ENCODE data around the gene FSTL3. TPM values are rescaled to one million over a fixed set of nuclear protein-coding genes. Genes with fewer than 3 reads are reported as not detected.

Gene FSTL3
- total and polyA plus RNA-seq, 2 of the 13 experiments (the other 11 are each of a cell fraction or from before 2014, with no cell fraction given) = 13.5 to 15.6 TPM

GRCh38 chr19:662962-663681 is 13.1 kb upstream of the FSTL3 start, which contains the start of gene RNF126:
Gene RNF126, minus strand, starts transcription at chr19:663214. Its CDS starts 93 bp downstream, at chr19:663121.
- intact Hi-C loops (cut with micrococcal nuclease; ENCODE audit: unreplicated experiment) (loop anchor here (1.0 to 10.0 kb wide), 3 partner anchors 71 to 262 kb away; partner anchors contain the start of genes ARID3A and HCN2), in situ Hi-C loops (cut with HindIII; ENCODE audit: extremely low pct_ligation_motif_present, low pct_unique_long_range_greater_than_20kb) (no loop called here)
- BruUV-seq (replicated peaks) = no TSS peak
- WGBS (ENCODE audit: low lambda C conversion rate) = 32% methylated on average over 15 of the region's 97 CpGs
- DNase-seq (ENCODE audit: low spot score) (peak; percentile 73), ATAC-seq (peak; percentile 24), FAIRE-seq (no peak)
- Histone ChIP-seq H3K4me2 (ENCODE audit: low read depth, low read length) (peak within 1 kb of the TSS; percentile 83), H3K4me1 (ENCODE audit: insufficient read depth, low read length) (peaks cover 53% of the 10 kb centered on the region), H3K36me3 (replicated peaks in 1 of 2; ENCODE audit: control insufficient read depth in 1 of 2, insufficient read depth in 2 of 2, low read length in 2 of 2) (peaks cover 1 to 9% of the 10 kb centered on the region in 2 experiments; a peak in 3 of 5 replicates), H3K9me3 (ENCODE audit: low read length) (no peaks in the 10 kb centered on the region; the same call in 1 of the 2 replicates), H3K27ac (ENCODE audit: extremely low read length, insufficient read depth, low read length) (peak within 1 kb of the TSS; percentile 96), H4K20me1 (ENCODE audit: insufficient read depth, low read length) (peaks cover 34% of the 10 kb centered on the region), H3K79me2 (ENCODE audit: insufficient read depth, low read length) (peaks cover 48% of the 10 kb centered on the region), H3K9ac (ENCODE audit: insufficient read depth, low read depth, low read length) (peak within 1 kb of the TSS; percentile 91), H2AFZ (ENCODE audit: low read length) (no peak within 1 kb of the TSS), H3K4me3 (replicated peaks in 1 of 3; ENCODE audit: insufficient read depth in 1 of 3, low read depth in 2 of 3, low read length in 3 of 3) (peak within 1 kb of the TSS; percentile 76 to 99 (median 96)), H3K27me3 (ENCODE audit: control insufficient read depth in 1 of 2, insufficient read depth in 2 of 2, low read length in 2 of 2) (no peaks in the 10 kb centered on the region; a peak in 1 of 5 replicates)
- ChIA-PET CTCF (ENCODE audit: low intra/inter-chr PET ratio, low total read pairs) (interaction anchor here (1.7 kb wide), 1 partner anchor 71 kb away, joined by 8 read pairs; no protein-coding TSS in a partner anchor), POLR2A (interaction anchor here (0.5 to 1.7 kb wide), 18 partner anchors 12 to 197 kb away, joined by 3 to 11 read pairs (median 4); partner anchors contain the start of gene FSTL3)
- TF ChIP-seq HDAC1 (CRISPR knock-in tag; IDR thresholded peaks at IDR 0.05) = peak; percentile 77; the same call in 1 of the 2 replicates
- TF ChIP-seq ZNF724P (CRISPR knock-in tag; IDR thresholded peaks at IDR 0.05; ENCODE audit: borderline replicate concordance) = no peak
- TF ChIP-seq ZNF552 (CRISPR knock-in tag; IDR thresholded peaks at IDR 0.05; ENCODE audit: borderline replicate concordance) = no peak
- TF ChIP-seq ZNF33B (CRISPR knock-in tag; IDR thresholded peaks at IDR 0.05) = no peak
- TF ChIP-seq XBP1 (CRISPR knock-in tag; IDR thresholded peaks at IDR 0.05) = no peak
- TF ChIP-seq, protein P1, sequence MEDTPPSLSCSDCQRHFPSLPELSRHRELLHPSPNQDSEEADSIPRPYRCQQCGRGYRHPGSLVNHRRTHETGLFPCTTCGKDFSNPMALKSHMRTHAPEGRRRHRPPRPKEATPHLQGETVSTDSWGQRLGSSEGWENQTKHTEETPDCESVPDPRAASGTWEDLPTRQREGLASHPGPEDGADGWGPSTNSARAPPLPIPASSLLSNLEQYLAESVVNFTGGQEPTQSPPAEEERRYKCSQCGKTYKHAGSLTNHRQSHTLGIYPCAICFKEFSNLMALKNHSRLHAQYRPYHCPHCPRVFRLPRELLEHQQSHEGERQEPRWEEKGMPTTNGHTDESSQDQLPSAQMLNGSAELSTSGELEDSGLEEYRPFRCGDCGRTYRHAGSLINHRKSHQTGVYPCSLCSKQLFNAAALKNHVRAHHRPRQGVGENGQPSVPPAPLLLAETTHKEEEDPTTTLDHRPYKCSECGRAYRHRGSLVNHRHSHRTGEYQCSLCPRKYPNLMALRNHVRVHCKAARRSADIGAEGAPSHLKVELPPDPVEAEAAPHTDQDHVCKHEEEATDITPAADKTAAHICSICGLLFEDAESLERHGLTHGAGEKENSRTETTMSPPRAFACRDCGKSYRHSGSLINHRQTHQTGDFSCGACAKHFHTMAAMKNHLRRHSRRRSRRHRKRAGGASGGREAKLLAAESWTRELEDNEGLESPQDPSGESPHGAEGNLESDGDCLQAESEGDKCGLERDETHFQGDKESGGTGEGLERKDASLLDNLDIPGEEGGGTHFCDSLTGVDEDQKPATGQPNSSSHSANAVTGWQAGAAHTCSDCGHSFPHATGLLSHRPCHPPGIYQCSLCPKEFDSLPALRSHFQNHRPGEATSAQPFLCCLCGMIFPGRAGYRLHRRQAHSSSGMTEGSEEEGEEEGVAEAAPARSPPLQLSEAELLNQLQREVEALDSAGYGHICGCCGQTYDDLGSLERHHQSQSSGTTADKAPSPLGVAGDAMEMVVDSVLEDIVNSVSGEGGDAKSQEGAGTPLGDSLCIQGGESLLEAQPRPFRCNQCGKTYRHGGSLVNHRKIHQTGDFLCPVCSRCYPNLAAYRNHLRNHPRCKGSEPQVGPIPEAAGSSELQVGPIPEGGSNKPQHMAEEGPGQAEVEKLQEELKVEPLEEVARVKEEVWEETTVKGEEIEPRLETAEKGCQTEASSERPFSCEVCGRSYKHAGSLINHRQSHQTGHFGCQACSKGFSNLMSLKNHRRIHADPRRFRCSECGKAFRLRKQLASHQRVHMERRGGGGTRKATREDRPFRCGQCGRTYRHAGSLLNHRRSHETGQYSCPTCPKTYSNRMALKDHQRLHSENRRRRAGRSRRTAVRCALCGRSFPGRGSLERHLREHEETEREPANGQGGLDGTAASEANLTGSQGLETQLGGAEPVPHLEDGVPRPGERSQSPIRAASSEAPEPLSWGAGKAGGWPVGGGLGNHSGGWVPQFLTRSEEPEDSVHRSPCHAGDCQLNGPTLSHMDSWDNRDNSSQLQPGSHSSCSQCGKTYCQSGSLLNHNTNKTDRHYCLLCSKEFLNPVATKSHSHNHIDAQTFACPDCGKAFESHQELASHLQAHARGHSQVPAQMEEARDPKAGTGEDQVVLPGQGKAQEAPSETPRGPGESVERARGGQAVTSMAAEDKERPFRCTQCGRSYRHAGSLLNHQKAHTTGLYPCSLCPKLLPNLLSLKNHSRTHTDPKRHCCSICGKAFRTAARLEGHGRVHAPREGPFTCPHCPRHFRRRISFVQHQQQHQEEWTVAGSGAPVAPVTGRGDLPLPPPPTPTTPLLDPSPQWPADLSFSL (CRISPR knock-in tag; IDR thresholded peaks at IDR 0.05) = no peak
- TF ChIP-seq SOX13 (IDR thresholded peaks at IDR 0.05) = no peak
- no peak for TF ChIP-seq SOX13 (CRISPR knock-in tag; conservative IDR thresholded peaks at IDR 0.05 in 1 of 2, IDR thresholded peaks at IDR 0.05 in 1 of 2)
- no peak for TF ChIP-seq ZBTB10 (CRISPR knock-in tag; IDR thresholded peaks at IDR 0.05; ENCODE audit: borderline replicate concordance)
- TF ChIP-seq SALL2 (CRISPR knock-in tag; IDR thresholded peaks at IDR 0.05) = peak; percentile 47; the same call in 1 of the 2 replicates
- TF ChIP-seq HNF4A (CRISPR knock-in tag; IDR thresholded peaks at IDR 0.05) = no peak; the same call in 1 of the 2 replicates
- TF ChIP-seq HOXA5 (CRISPR knock-in tag; IDR thresholded peaks at IDR 0.05) = no peak
- peak; percentile 5; the same call in 1 of the 2 replicates for TF ChIP-seq FOXA3 (CRISPR knock-in tag; IDR thresholded peaks at IDR 0.05)

Data from HepG2 (cell line).